ENCODE results near the gene SEC63.

- TF ChIP-seq CTCF (IDR thresholded peaks at IDR 0.05; ENCODE audit: low read depth, low read length) (no peak), EZH2phosphoT487 (IDR thresholded peaks at IDR 0.05; ENCODE audit: low read depth) (no peak)
Measured at GRCh38 chr6:107941199-107941598, 16.8 kb downstream of the SEC63 start.

Data from OCI-LY3 (cell line).